ENCODE results near the gene RDH5.

DNA sequence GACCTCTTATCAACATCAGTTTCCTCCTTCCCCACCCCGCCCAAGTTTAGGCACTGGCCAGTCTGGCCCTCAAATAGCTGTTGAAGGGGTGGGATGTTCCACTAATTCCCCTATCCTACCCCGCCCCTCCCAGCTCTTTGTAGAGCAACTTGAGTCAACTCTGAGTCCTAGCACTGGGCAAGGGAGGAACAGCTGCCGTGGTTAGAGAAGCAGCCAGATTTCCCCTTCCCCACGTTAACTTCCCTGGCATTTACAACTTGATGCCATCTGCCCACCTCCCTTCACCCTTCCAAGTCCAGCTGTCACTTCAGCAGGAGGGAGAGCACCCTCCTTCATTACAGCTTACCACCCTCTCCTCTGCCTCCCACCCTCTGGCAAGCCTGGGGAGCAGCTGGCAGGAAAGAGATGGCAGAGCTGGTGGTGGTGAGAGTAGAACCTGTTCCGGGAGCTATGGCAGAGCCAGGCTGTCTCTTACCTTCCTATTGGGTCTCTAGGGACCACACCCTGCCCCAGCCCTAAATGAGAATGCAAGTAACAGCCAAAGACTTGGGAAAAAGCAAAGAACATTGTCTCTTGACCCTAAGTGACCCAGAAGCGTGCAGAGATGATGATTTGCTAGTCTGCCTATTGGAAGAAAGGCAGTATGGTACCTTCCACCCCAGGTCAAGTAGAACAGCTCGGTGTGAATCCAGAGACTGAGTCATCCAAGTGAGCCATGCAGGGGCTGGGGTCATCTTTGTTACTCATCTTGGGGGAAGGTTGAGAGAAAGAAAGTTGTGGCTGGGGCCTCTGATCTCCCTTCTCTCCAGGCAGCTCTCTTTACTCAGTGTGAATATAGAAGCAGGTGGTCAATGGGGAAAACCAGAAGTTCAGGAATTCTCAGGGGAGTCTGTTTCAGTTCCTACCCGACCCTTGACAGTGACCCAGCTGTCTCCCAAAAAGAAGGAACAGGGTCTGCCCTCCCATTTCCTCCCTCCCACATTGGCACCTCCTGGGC, 2.9 kb upstream of the RDH5 start:
- TF ChIP-seq, protein P1, sequence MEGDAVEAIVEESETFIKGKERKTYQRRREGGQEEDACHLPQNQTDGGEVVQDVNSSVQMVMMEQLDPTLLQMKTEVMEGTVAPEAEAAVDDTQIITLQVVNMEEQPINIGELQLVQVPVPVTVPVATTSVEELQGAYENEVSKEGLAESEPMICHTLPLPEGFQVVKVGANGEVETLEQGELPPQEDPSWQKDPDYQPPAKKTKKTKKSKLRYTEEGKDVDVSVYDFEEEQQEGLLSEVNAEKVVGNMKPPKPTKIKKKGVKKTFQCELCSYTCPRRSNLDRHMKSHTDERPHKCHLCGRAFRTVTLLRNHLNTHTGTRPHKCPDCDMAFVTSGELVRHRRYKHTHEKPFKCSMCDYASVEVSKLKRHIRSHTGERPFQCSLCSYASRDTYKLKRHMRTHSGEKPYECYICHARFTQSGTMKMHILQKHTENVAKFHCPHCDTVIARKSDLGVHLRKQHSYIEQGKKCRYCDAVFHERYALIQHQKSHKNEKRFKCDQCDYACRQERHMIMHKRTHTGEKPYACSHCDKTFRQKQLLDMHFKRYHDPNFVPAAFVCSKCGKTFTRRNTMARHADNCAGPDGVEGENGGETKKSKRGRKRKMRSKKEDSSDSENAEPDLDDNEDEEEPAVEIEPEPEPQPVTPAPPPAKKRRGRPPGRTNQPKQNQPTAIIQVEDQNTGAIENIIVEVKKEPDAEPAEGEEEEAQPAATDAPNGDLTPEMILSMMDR (conservative IDR thresholded peaks at IDR 0.05; ENCODE audit: low read depth, low read length) = no peak
- TF ChIP-seq CEBPB (IDR thresholded peaks at IDR 0.05; ENCODE audit: low read depth, low read length) = no peak
- TF ChIP-seq RAD21 (IDR thresholded peaks at IDR 0.05; ENCODE audit: low read length) = no peak; the same call in 1 of the 2 replicates
- TF ChIP-seq NFE2L2 (IDR thresholded peaks at IDR 0.05; ENCODE audit: low read depth, low read length) = no peak
